Testis (tissue), 3 donors: ENCODE measurements around the gene TCAF1. TPM values are rescaled to one million over a fixed set of nuclear protein-coding genes. Genes with fewer than 3 reads are reported as not detected.
A peak's percentile ranks its signal among the peaks of the same experiment; 100 is the strongest.

Source experiments
- DNase-seq: peaks from one replicate; pipeline ENCODE4 v3.0.0-alpha.2; 2019
- H3K27ac ChIP-seq, 2 donors: fragments of 200-600 bp; sonication (generic); one replicate each; pipeline ENCODE4 v1.5.1; 2019
- H3K27me3 ChIP-seq: fragments of 200-600 bp; sonication (generic); one replicate; pipeline ENCODE4 v1.5.1; 2019
- H3K36me3 ChIP-seq: fragments of 200-600 bp; sonication (generic); one replicate; pipeline ENCODE4 v1.5.1; 2017; ENCODE audit warnings: low read depth; ENCODE audit errors: missing control alignments
- H3K4me1 ChIP-seq: fragments of 200-600 bp; sonication (generic); one replicate; pipeline ENCODE4 v1.5.1; 2019
- H3K4me3 ChIP-seq, 2 donors: fragments of 200-600 bp; sonication (generic); one replicate each; pipeline ENCODE4 v1.5.1; 2017 to 2019
- H3K9me3 ChIP-seq: fragments of 200-600 bp; sonication (generic); one replicate; pipeline ENCODE4 v1.5.1; 2017
- CTCF ChIP-seq, 3 experiments: fragments of 450-650 bp in 2 of 3; fragments of 200-600 bp in 1 of 3; sonication (generic) in 1 of 3; IDR thresholded peaks; one replicate each; pipeline ENCODE4 v1.5.1; 2016 to 2019; ENCODE audit warnings: antibody characterized with exemption in 3 of 3, mild to moderate bottlenecking in 2 of 3, moderate library complexity in 1 of 3
- POLR2A ChIP-seq: fragments of 450-650 bp; IDR thresholded peaks from one replicate; pipeline ENCODE4 v1.6.1; 2017; ENCODE audit warnings: antibody characterized with exemption, mild to moderate bottlenecking, moderate library complexity
- WGBS, 2 donors: methylation state at CpG; one replicate each; pipeline ENCODE4 v1.1.5; 2018; 5-methylcytosine and 5-hydroxymethylcytosine counted together
- intact Hi-C: fragments of 100-400 bp; cut with DNase I; formaldehyde crosslinking; loops from one replicate; pipeline ENCODE4 v1.15.1; 2023; ENCODE audit warnings: low total_unique reads
- polyA plus RNA-seq: library from polyadenylated mRNA; stranded (reverse); fragments of 350-450 nt; fragmentation: Illumina TruSeq; extraction: RNeasy Lipid Tissue Mini Kit (QIAGEN cat#74804); gene quantifications from one replicate; pipeline ENCODE4 v1.2.3, GENCODE V29; 2014; ENCODE audit warnings: low read depth, low replicate concordance; ENCODE audit not compliant: insufficient read depth
- total RNA-seq, 2 donors: library from RNA; depleted of rRNA; stranded (reverse); fragments of >200 nt; gene quantifications; one replicate each; pipeline ENCODE4 v1.2.3, GENCODE V29; 2016

Gene TCAF1
- total and polyA plus RNA-seq, 3 donors from 2014 or later, result 6.2 to 28.7 (median 21.3) TPM

GRCh38 chr7:143889068-143889467 lies 12.9 kb downstream of the TCAF1 start:
- no peaks in the 10 kb centered on the region for H3K4me1 ChIP-seq
- no peak overlapping the region for H3K4me3 ChIP-seq
- no peaks in the 10 kb centered on the region for H3K27me3 ChIP-seq
- TF ChIP-seq POLR2A, result no peak
- TF ChIP-seq CTCF (IDR thresholded peaks at IDR 0.05), result no peak
- intact Hi-C loops, result no loop called here
- WGBS, 2 donors, result 90 to 96% methylated on average over 2 of the region's 2 CpGs
- no peaks in the 10 kb centered on the region for H3K9me3 ChIP-seq
- no peak for DNase-seq
- H3K27ac ChIP-seq, result no peak overlapping the region
- no peaks in the 10 kb centered on the region for H3K36me3 ChIP-seq

DNA sequence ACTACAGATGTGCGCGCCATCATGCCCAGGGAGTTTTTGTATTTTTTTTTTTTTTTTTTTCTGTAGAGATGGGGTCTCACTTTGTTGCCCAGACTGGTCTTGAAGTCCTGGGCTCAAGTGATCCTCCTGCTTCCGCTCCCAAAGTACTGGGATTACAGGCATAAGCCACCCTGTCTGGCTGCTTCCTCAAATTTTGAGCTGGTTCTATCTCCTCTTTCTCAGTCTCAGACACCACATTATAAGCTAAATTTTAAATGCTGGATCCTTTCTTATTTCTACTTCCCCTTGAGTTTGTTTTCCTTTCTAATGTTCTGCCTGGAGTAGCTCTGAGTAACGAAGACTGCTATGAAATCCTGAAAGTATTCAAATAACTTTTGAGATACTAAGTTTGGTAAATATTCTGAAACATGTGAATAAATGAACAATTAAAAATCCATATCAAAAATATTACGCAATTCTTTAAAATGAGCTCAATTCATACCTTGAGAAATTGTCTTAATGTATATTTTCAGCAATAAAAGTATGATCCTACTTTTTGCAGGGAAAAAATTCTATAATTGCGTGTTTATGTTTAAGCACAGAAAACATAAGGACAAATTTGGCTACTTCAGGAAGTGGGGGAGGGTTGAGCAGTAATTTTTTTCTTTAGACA lies 15.0 kb downstream of the TCAF1 start:
- Histone ChIP-seq H3K27me3 (no peaks in the 10 kb centered on the region), H3K36me3 (no peaks in the 10 kb centered on the region), H3K27ac (no peak overlapping the region), H3K9me3 (no peaks in the 10 kb centered on the region), H3K4me1 (peaks cover under 1% of the 10 kb centered on the region), H3K4me3 (no peak overlapping the region)
- intact Hi-C loops, result no loop called here
- 89 to 93% methylated on average over 6 of the region's 6 CpGs for WGBS, 2 donors
- no peak for DNase-seq
- no peak for TF ChIP-seq CTCF (IDR thresholded peaks at IDR 0.05)

DNA sequence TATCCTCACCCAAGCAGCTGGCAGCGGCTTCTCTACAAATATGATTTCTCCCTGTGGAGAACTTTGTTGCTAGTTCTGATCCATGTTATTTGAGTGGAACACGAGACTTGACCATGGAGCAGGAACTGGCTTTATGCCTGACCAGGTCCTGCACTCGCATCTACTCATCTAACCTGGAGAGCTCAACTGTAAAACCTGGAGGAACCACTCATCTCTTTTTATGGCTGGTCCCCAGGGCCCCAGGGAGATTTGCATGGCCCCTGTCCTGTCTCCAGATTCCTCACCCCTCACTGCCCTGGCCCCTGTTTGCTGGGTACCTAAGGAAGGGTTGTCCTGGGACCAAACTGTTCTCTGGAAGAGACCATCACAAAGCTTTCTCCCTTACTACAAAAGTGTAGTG lies 16.0 kb downstream of the TCAF1 start:
- WGBS, 2 donors, result 52 to 67% methylated on average over 3 of the region's 3 CpGs
- H3K27ac ChIP-seq, result no peak overlapping the region
- intact Hi-C loops, result no loop called here

GRCh38 chr7:143884969-143885559 lies 16.9 kb downstream of the TCAF1 start:
- TF ChIP-seq POLR2A, result no peak
- no peak for TF ChIP-seq CTCF (IDR thresholded peaks at IDR 0.05)
- H3K4me3 ChIP-seq, result peak overlapping the region; percentile 52 to 58
- peaks cover 5% of the 10 kb centered on the region for H3K4me1 ChIP-seq
- peak; percentile 72 for DNase-seq
- intact Hi-C loops, result no loop called here
- peak overlapping the region; percentile 4 to 28 for H3K27ac ChIP-seq
- H3K9me3 ChIP-seq, result no peaks in the 10 kb centered on the region
- H3K36me3 ChIP-seq, result no peaks in the 10 kb centered on the region
- 7 to 17% methylated on average over 28 to 38 of the region's 38 CpGs for WGBS, 2 donors
- no peaks in the 10 kb centered on the region for H3K27me3 ChIP-seq

More for the DNA sequence above, 16.0 kb downstream of the TCAF1 start:
- Histone ChIP-seq H3K27me3 (no peaks in the 10 kb centered on the region), H3K36me3 (no peaks in the 10 kb centered on the region), H3K4me1 (peaks cover 5% of the 10 kb centered on the region), H3K4me3 (no peak overlapping the region), H3K9me3 (no peaks in the 10 kb centered on the region)
- no peak for DNase-seq
- TF ChIP-seq CTCF (IDR thresholded peaks at IDR 0.05) (no peak), POLR2A (no peak)
